M059J (cell line): ENCODE results near the gene ACTR8. TPM values are rescaled to one million over a fixed set of nuclear protein-coding genes. Genes with fewer than 3 reads are reported as not detected.

Experiments
- DNase-seq: peaks from one replicate; pipeline ENCODE4 v3.0.0-alpha.2; 2012; ENCODE audit warnings: low read depth
- total RNA-seq: library from RNA; depleted of rRNA; stranded (reverse); fragments of >200 nt; shearing (Covaris generic); gene quantifications from 2 replicates; pipeline ENCODE4 v1.2.3, GENCODE V29; 2014

Gene ACTR8
- total RNA-seq, 1 experiment from 2014 or later: 14.3 TPM

DNA sequence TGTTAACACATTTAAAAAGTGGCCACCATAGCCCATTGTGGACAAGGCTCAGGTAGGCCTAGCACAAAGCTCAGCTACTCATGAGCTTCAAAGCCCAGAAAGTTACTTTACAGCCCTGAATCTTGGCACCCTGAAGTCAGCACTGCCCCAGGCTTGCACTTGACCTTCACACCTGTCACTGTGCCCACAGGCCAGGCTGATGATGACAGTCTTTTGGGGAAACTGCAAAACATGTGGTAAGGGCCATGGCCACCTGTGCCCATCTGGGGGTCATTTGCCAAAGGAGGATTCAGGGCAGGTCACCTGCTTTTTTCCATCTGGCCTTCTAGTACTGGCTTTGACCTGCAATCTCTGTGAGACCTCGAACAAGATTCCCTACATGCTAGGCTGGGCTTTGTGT, 46.7 kb downstream of the ACTR8 start:
- DNase-seq: no peak

DNA sequence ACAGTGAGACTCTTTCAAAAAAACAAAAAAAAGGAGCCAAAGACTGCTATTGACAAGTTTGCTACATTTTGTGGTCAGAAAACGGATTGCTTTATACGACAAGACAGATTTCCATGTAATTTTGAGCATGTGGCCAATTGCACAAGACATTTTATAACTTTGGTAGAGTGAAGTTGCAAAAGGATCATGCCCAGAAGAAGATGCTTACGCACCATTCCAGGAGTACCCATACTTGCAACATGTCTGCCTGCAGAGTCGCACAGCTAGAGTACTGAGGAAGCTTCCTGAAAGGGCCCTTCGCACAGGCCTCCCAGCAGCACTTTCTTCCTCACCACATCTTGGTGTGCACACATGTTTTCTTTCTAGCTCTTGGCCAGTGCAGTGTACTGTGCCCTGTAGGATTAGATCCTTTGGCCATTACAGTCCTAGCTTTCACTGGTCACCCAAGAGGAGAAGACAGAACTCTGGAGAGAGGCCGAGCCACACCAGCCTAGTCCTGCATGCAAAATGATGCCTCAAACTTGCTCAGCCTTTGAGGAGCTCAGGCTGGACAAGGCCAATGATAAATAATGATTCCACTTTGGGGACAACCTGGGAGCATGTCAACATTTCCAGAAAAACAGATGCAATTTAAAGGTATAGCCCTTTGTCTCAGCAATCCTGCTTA, 47.4 kb downstream of the ACTR8 start:
- no peak for DNase-seq

DNA sequence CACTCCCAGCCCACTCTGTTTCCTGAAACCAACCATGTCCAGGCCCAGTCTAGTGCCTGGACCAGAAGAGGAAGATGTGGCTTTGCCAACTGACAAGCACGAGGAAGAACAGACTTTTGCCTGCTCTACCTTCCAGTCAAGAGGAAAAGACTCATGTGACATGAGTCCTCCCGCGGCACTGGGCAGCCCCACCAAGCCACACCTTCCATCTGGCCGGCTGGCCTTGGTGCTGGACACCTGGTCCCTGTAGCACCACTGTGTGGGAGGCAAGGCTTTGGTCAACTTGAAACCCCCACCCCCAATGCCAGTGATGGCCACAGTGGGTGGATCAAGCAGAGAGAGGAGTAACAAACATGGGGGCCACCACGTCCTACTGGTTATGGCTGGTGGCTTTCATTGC, 48.3 kb downstream of the ACTR8 start:
- DNase-seq: no peak

DNA sequence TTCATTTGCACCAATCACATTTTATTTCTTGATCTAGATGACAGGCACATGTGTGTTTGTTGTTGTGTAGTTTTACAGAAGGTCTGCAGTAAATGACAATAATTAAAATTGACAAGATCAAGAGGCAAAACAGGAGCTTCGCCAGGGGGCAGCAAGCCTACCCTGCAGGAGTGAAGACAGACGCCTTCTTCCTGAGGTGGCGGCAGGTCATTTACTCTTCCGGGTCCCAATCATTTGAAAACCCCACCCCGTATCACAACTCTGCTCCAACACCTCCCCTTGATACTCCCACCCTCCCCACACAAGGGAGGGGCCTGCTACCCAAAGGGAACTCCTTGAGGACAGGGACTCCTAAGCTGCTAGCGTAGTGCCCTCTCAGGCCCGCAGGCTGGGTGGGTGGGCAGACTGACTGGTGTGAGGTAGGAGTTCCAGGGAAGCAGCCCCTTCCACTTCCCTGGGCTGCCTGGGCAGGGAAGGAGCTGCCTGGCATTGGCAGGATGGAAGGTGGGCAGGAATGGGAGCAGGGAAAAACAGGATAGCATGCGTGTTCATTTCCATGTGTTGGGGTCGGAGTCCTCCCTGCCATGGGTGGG, 48.8 kb downstream of the ACTR8 start:
- DNase-seq: no peak

DNA sequence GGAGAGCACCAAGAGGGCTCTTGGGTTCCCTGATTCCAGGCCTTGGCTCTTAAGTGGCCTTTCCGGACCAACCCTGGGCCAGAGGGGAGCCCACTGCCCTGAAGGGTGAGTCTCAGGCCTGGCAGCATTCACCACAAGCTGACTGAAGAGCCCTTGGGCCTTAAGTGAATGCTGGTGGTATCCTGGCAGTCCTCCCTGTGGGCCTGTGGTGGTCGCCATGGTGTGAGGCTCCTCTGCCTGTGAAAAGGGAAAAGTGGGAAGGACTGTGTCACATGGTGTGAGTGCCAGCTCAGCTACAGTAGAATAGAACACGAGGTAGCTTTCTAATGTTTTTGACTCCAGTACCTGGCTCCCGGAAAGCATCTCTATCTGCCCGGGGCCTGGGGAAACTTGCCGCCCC, 51.0 kb downstream of the ACTR8 start:
- DNase-seq: no peak

DNA sequence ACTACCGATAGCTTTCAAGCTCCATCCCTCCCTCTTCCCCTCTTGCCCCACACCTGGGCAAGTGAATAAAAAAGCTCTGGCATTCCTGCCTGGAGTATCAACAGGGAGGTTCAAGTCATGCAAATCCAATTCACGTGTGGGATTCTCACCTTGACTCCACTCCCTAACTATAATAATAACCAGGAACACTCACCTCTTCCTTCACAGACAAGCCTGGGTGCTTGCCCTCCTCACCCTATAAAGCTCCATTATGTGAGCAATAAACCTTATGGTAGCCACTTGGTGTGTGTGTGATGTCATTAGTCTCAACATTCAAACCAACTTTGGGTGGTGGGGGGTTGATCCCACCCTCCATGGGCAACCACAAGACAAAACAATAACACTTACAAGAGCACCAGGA, 52.3 kb downstream of the ACTR8 start:
- no peak for DNase-seq

DNA sequence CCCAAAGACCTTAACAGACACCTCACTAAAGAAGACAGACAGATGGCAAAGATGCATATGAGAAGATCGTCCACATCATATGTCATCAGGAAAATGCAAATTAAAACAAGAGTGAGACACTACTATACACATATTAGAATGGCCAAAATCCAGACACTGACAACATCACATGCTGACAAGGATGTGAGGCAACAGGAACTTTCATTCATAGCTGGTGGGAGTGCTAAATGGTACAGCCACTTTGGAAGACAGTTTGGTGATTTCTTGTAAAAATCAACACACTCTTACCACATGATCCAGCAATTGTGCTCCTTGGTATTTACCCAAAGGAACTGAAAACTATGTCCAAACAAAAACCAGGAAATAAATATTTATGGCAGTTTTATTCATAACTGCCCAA, 53.4 kb downstream of the ACTR8 start:
- DNase-seq: no peak

DNA sequence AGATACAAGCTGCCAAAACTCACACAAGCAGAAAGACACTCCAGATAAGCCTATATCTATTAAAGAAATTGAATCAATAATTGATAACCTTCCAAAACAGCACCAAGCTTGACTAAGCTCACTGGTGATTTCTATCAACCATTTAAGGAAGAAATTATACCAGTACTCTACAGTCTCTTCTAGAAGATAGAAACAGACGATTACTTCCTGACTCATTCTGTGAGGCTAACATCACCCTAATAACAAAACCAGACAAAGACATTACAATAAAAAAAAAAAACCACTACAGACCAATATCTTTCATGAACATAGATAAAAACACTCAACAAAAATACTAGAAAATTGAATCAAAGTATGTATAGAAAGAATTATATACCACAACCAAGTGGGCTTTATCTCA, 55.9 kb downstream of the ACTR8 start:
- no peak for DNase-seq

DNA sequence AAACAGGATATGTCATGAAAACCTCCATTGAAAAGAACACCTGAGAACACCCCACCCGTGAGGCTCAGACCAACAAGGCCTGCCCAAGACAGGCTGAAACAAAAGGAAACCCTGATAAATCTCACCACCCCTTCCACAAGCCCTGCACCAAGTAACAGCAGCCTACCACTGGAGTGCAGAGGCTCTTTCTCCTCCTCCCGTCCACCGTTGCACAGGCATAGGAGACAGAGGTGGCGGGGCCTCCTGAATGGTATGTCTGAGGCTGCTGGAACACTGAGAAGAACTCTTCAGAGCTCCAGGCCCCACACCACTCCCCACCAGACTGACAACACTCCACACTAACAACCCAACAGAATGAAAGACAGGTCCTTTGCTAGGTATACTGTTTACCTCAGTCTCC, 57.2 kb downstream of the ACTR8 start:
- no peak for DNase-seq

DNA sequence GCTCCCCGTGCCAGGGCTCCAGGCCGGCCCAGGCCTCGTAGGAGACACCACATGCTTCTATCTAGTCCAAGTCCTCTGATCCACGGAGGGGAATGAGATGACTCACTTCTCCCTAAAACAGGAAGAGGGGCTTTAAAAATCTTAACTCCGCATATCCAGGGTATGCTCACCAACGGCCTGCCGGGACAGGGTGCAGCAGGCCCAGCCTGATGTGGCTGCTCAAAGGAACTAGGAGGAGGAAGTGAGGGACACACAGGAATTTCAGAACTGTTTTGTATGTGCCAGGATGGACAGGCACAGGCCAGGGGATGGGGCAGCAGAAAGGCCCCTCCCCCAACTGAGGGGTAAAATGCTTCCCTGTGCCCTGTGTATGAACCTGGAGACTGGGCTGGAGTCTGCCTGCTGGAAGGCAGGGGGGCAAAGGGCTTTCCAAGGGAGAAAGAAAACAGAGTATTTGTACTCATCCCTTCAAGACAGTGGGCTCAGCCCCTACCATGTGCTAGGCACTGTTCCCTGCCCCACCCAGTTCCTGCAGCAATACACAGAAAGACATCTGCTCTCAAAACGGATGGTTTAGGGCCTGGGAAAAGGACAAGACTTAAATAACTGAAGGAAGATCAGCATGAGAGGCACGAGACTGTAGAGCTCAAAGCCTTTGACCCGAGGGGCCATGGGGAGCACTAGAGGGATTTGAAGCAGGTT, 57.8 kb downstream of the ACTR8 start:
- no peak for DNase-seq

DNA sequence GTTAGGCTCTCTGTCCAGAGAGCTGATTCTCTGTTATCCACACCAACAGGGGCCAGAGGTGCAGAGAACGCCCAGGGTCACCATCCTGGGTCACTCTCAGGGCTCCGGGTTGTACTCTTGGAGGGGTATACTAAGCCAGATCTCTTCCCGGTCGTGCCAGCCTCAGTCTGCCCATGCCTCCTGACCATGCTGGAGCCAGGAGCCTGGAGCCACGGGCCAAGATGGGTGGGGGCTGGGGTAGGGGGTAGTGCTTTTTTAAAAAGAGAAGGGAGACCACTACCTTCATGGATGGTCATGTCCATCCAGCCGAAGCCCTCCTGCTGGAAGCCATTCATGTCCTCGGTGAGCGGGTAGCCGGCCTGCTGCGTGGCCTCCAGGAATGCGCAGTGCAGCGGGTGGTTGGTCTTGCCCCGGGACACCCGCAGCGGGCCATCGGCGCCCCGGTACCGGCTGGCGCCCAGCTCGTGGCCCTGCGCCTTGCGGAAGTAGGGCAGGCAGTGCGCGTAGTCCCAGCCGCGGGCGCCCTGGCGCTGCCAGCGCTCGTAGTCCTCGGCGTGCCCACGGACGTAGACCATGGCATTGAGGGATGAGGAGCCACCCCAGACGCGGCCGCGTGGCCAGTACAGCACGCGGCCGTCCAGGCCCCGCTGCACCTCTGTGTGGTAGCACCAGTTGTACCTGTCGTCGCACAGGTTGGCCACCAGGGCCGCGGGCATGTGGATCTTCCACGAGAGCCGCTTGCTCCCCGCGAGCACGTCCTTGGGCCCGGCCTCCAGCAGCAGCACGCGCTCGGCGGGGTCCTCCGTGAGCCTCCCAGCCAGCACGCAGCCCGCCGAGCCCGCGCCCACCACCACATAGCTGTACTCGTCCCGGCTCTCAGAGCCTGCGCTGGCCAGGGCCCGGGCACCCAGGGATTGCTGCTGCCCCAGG, 58.7 kb downstream of the ACTR8 start:
- no peak for DNase-seq

DNA sequence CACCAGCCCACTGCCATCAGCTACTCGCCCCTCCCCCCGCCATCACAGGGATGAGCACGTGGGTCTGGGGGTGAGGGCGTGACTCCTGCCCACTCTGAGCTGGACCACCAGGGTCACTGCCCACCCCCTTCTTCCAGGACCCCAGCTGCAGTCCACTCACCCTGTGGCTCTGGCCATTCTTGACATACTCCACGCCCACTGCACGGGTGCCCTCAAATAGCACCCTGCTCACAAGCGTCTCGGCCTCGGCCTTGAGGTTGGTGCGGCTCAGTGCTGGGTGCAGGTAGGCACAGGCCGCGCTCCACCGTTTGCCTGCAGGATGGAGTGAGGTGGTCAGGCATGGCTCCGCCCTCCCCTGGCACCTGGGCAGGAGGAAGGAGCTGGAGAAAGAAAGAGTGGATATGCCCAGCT, 59.6 kb downstream of the ACTR8 start:
- DNase-seq: no peak

DNA sequence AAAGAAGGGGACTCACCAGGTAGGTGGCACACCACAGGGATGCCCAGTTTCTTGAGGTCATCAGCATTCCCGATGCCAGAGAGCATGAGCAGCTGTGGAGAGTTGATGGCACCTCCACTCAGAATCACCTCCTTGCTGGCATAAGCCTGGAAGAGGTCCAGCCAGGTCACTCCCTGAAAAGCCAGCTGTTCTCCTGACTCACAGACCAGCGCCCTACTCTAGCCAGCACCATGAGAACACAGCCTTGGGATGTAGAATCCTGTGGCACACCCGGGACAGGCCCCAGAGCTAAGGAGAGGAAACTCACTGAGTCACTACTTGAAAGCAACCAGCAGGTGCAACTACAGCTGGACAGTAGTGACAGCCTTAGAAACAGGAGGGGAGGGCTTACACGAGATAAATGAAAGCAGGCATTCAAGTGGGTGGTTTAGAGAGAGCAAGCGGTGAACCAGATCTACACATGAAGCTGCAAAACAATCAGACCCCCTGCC, 60.3 kb downstream of the ACTR8 start:
- peak; percentile 24 for DNase-seq

DNA sequence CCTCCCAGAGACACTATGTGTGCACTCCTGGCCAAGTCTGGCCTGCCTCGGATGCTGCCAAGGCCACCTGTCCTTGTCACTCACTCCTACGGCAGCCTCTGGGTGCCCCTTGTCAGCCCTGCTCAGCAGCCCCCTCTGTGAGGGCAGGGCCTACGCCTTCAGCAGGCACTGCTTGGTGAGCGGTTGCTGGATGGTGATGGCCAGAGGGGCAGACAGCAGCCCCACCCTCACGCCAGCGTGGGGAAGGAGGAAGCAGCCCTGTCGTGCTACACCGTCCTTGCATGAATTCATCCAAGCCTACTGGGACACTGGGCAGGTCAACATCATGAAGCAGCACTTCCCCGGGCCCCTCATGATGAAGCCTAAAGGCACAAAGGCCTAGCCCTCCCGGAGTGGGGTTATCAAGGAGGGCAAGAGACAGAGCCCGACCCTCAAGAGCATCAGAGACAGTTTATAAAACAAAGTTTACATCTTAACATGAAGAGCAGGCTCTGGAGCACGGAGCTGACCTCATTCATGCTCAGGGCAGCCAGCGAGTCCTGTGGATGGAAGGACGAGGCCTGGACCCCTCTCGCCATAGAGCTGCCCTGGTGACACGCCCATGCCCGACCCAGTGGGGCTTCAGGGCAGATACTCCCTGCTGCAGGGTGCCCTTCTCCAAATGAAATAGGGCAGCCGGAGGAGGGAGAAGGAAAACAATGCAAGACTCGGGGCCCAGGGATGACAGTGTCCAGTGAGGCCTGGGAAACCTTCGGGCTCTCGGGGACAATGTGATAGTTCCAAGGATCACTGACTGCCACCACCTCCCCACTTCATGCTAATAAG, 61.0 kb downstream of the ACTR8 start:
- DNase-seq: no peak

DNA sequence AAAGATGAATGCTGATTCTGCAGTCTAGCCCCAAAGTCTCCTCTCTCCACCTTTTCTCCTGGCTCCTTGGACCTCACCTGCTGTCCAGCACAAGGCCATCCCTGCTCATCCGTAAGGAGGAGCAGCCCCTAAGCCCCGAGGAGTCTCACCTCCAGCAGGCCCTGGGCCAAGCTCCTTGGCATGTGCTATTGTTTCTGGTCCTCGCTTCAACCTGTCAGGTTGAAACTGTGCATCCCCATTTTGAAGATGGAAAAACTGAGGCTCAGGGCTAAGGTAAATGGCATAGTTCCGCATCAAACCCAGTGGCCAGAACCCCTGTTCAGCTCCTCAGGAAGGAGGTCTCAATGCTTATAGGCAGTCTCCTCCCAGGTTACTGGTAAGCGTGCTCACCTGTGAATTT, 61.9 kb downstream of the ACTR8 start:
- no peak for DNase-seq

DNA sequence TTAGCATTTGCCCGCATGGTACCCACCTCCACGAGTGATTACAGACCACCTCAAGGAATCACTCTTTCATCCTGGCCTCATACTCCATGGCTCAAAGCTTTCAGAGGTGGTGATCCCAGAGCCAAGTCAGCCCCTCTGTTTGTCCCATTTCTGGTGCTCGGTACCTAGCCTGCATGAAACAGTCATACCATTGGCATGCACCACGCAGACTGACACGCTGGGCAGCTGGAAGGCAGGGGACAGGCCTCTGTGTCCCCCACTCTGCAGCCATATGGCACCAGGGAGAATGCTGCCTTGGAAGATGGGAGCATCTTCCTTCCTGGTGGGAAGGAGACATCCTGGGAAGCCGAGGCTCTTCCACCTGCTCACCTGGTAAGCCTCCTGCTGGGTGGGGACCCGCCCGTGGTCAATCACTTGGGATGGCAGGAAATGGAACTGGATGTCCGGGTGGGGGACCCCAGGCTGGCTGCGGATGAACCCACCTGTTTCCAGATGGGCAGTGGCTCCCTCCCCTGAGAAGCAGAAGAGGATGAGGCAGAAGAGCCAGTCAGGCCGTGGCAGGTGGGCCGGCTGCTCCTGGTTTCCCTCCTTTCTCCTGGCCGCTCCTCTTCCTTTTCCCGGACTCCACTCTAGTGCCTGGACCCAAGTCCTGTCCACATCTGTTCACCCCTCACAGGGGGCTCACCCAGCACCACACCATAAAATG, 62.6 kb downstream of the ACTR8 start:
- DNase-seq: no peak

DNA sequence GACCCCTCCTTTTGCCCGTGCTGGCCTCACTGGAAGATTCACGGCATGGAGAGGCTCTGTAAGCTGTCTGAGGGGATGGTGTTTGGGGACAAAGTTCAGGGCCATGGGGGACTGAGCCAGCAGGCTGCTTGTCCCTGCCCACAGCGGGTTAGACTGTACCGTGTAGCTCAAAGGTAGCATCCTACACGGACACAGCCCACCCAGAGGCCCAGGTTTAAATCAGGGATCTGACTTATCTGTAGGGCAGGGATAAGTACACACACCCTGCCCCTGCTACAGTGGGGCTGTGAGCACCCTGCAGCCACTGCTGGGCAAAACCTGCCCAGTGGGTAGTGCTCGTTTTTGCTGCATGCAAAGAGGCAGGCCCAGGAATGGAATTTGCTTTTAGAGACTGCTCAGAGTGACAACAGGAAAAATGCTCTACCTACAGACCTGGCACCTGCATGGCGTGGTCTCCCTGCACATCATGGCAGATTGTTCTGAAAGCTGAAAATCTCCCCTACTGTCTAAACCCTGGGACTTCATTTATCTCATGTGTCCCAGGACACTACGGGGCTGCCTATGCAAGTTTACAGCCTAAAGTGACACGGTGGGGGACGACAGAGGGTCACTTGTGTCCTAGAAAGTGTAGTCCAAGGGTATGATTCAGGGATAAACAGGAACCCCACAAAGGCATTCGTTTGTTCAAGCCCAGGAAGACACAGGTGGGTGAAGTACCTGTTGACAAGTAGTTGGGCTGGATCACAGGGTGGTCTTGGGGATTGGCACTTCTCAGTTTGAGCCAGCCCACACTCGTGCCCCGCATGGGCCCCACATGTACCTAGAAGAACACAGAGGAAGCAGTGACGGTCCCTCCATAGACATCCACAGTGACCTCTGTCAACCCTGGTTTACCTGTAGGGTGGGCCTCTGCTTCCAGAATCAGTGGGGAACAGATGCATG, 63.5 kb downstream of the ACTR8 start:
- DNase-seq: no peak

DNA sequence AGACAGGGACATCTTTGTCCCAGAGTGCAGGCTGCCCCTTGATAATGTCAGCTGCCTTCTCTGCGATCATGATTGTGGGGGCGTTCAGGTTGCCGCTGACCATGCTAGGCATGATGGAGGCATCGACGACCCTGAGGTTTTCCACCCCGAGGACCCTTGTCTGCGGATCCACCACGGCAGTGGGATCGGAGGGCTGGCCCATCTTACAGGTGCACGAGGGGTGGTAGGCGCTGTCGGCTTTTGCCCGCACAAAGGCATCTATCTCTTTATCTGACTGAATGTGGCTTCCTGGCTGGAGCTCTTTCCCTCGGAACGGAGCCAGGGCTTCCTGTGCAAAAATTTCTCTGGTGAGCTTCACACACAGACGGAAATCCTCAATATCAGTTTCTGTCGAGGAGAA, 64.1 kb downstream of the ACTR8 start:
- DNase-seq: no peak

DNA sequence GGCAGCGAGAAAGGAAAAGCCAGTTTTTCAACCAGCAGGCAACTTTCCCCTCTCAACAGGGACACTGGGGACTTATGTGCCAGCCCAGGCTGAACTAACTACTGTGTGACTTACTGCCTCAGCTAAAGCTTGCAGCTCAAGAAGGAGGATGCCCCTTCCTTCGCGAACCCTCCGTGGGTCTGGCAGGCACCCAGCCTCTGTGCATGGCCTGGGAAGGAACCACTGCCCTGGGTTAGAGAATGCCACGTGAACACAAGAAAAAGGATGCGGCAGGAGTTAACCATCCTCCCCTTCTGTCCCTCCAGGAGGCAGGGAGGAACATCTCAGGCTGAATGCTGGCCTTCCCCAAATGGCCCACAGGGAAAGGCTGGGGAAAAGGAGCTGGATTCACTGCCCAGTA, 64.7 kb downstream of the ACTR8 start:
- no peak for DNase-seq
